ENCODE measurements around the gene SLC25A11. TPM values are rescaled to one million over a fixed set of nuclear protein-coding genes. Genes with fewer than 3 reads are reported as not detected.

Gene SLC25A11
- total and polyA plus RNA-seq, 8 donors: 10.9 to 25.5 (median 21.4) TPM

- ATAC-seq (no peak), FAIRE-seq (no peak), DNase-seq (no peak)
- no peak overlapping the region for H3K4me3 ChIP-seq
- TF ChIP-seq CTCF (IDR thresholded peaks at IDR 0.05): no peak
- H3K4me1 ChIP-seq: peaks cover 0 to 9% (median 4%) of the 10 kb centered on the region in 3 donors
- peaks cover 0 to 24% (median 0%) of the 10 kb centered on the region in 3 donors for H3K36me3 ChIP-seq
- WGBS, 2 donors: 85 to 88% methylated on average over 10 of the region's 10 CpGs
- intact Hi-C loops (cut with DNase I): no loop called here
- no peak overlapping the region for H3K27ac ChIP-seq
- no peaks in the 10 kb centered on the region for H3K27me3 ChIP-seq
- no peaks in the 10 kb centered on the region for H3K9me3 ChIP-seq
Observed at GRCh38 chr17:4973256-4974114, 33.6 kb upstream of the SLC25A11 start.

GRCh38 chr17:4972752-4973151 is 32.9 kb upstream of the SLC25A11 start:
- no peak for TF ChIP-seq CTCF (IDR thresholded peaks at IDR 0.05)
- no peak for DNase-seq
- peaks cover 0 to 20% (median 0%) of the 10 kb centered on the region in 3 donors for H3K36me3 ChIP-seq
- peaks cover 0 to 11% (median 4%) of the 10 kb centered on the region in 3 donors for H3K4me1 ChIP-seq
- no peaks in the 10 kb centered on the region for H3K27me3 ChIP-seq
- no peak overlapping the region for H3K27ac ChIP-seq
- H3K9me3 ChIP-seq: no peaks in the 10 kb centered on the region
- intact Hi-C loops (cut with DNase I): no loop called here
- ATAC-seq: no peak
- FAIRE-seq: no peak
- WGBS, 2 donors: 86 to 92% methylated on average over 12 of the region's 12 CpGs
- H3K4me3 ChIP-seq: no peak overlapping the region

DNA sequence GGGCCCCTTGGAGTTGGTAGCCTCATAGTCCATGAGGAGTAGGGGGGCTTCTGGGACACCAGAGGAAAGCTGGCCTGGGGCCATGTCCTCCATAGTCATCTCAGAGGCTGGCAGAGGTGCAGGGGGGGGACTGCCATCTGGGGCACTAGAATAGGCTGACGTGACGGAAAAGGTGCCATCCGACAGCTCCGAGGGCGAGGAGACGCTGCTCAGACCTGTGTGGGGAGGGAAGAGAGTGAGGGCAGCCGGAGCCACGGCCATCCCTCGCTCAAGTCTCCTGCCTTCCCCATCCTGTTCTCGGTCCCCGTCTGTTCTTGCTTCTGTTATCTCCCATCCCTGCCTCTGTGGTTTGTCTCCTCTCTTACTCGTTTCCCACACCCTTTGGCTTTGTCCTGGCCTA is 32.5 kb upstream of the SLC25A11 start:
- intact Hi-C loops (cut with DNase I): no loop called here
- no peak for TF ChIP-seq CTCF (IDR thresholded peaks at IDR 0.05)
- H3K27ac ChIP-seq: no peak overlapping the region
- peaks cover 0 to 11% (median 4%) of the 10 kb centered on the region in 3 donors for H3K4me1 ChIP-seq
- DNase-seq: no peak
- H3K27me3 ChIP-seq: no peaks in the 10 kb centered on the region
- H3K9me3 ChIP-seq: no peaks in the 10 kb centered on the region
- no peak overlapping the region for H3K4me3 ChIP-seq
- no peak for ATAC-seq
- FAIRE-seq: no peak
- WGBS, 2 donors: 91 to 94% methylated on average over 12 of the region's 12 CpGs
- peaks cover 0 to 16% (median 0%) of the 10 kb centered on the region in 3 donors for H3K36me3 ChIP-seq

DNA sequence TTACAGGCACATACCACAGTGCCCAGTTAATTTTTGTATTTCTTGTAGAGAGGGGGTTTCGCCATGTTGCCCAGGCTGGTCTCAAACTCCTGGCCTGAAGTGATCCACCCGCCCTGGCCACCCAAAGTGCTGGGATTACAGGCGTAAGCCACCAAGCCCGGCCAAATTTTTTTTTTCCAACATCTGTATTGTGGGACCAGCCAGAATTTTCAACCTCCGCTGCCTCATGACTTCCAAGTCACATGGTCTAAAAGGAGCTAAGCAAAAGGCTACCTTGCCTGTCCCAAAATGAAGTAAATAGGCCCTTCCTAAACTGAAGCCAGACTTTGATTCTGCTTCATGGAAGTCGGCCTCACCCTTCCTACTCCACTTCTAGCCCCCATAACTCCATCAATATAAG is 32.0 kb upstream of the SLC25A11 start:
- Histone ChIP-seq H3K9me3 (no peaks in the 10 kb centered on the region), H3K36me3 (peaks cover 0 to 11% (median 0%) of the 10 kb centered on the region in 3 donors), H3K4me1 (peaks cover 0 to 11% (median 4%) of the 10 kb centered on the region in 3 donors), H3K27me3 (no peaks in the 10 kb centered on the region), H3K4me3 (no peak overlapping the region), H3K27ac (no peak overlapping the region)
- no peak for DNase-seq
- ATAC-seq: no peak
- no peak for TF ChIP-seq CTCF (IDR thresholded peaks at IDR 0.05)
- FAIRE-seq: no peak
- WGBS, 2 donors: 87 to 88% methylated on average over 6 of the region's 6 CpGs
- intact Hi-C loops (cut with DNase I): no loop called here

DNA sequence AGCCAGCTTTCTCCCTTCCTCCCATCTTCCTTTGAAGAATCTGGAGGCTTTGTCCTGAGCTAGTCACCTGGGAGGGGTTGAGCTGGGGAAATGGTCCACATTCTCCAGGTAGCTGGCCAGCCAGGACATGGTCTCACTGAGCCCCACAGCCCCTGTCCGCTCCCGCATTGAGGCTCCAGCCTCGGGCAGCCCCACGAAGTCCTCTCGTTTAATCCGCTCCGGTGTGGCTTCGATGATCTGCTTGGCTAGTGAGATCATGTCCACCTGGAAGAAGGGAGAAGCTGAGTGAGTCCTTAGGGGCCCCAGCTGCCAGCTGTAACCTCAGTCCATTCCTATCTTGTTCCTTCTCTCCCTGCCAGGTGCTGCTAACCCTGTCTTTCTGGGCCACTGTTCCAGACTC is 30.4 kb upstream of the SLC25A11 start:
- H3K27ac ChIP-seq: peak overlapping the region in 1 of 4 donors; percentile 4
- DNase-seq (no peak), ATAC-seq (no peak), FAIRE-seq (no peak)
- peaks cover 0 to 9% (median 0%) of the 10 kb centered on the region in 3 donors for H3K36me3 ChIP-seq
- intact Hi-C loops (cut with DNase I): no loop called here
- no peaks in the 10 kb centered on the region for H3K9me3 ChIP-seq
- WGBS, 2 donors: 90 to 98% methylated on average over 8 of the region's 8 CpGs
- no peaks in the 10 kb centered on the region for H3K27me3 ChIP-seq
- no peak for TF ChIP-seq CTCF (IDR thresholded peaks at IDR 0.05)
- peaks cover 0 to 19% (median 10%) of the 10 kb centered on the region in 3 donors for H3K4me1 ChIP-seq
- no peak overlapping the region for H3K4me3 ChIP-seq

Data from pancreas (tissue), 10 donors.